BLaER1 (cell line): Measurements from ENCODE around the gene IRAG1.

Experiments
- H3K27ac ChIP-seq: shearing (Covaris generic); formaldehyde crosslinking; 2 replicates; pipeline ENCODE4 v1.8.1; 2022
- H3K27me3 ChIP-seq: shearing (Covaris generic); formaldehyde crosslinking; 2 replicates; pipeline ENCODE4 v1.8.1; 2022
- H3K36me3 ChIP-seq: shearing (Covaris generic); formaldehyde crosslinking; 2 replicates; pipeline ENCODE4 v1.8.1; 2022
- H3K4me1 ChIP-seq: shearing (Covaris generic); formaldehyde crosslinking; 2 replicates; pipeline ENCODE4 v1.8.1; 2022
- H3K4me2 ChIP-seq: shearing (Covaris generic); formaldehyde crosslinking; 2 replicates; pipeline ENCODE4 v1.8.1; 2022
- H3K4me3 ChIP-seq: shearing (Covaris generic); formaldehyde crosslinking; 2 replicates; pipeline ENCODE4 v1.8.1; 2022
- H3K9ac ChIP-seq: shearing (Covaris generic); formaldehyde crosslinking; 2 replicates; pipeline ENCODE4 v1.8.1; 2022
- H3K9me3 ChIP-seq: shearing (Covaris generic); formaldehyde crosslinking; 2 replicates; pipeline ENCODE4 v1.8.1; 2022
- H4K20me1 ChIP-seq: shearing (Covaris generic); formaldehyde crosslinking; 2 replicates; pipeline ENCODE4 v1.8.1; 2022
- Cebpa-rat ChIP-seq: shearing (Covaris generic); IDR thresholded peaks from 2 replicates; pipeline ENCODE4 v1.8.1; 2022

IRAG1 gene, protein sequence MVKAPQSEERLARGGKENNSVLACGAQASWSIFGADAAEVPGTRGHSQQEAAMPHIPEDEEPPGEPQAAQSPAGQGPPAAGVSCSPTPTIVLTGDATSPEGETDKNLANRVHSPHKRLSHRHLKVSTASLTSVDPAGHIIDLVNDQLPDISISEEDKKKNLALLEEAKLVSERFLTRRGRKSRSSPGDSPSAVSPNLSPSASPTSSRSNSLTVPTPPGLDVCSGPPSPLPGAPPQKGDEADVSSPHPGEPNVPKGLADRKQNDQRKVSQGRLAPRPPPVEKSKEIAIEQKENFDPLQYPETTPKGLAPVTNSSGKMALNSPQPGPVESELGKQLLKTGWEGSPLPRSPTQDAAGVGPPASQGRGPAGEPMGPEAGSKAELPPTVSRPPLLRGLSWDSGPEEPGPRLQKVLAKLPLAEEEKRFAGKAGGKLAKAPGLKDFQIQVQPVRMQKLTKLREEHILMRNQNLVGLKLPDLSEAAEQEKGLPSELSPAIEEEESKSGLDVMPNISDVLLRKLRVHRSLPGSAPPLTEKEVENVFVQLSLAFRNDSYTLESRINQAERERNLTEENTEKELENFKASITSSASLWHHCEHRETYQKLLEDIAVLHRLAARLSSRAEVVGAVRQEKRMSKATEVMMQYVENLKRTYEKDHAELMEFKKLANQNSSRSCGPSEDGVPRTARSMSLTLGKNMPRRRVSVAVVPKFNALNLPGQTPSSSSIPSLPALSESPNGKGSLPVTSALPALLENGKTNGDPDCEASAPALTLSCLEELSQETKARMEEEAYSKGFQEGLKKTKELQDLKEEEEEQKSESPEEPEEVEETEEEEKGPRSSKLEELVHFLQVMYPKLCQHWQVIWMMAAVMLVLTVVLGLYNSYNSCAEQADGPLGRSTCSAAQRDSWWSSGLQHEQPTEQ

DNA sequence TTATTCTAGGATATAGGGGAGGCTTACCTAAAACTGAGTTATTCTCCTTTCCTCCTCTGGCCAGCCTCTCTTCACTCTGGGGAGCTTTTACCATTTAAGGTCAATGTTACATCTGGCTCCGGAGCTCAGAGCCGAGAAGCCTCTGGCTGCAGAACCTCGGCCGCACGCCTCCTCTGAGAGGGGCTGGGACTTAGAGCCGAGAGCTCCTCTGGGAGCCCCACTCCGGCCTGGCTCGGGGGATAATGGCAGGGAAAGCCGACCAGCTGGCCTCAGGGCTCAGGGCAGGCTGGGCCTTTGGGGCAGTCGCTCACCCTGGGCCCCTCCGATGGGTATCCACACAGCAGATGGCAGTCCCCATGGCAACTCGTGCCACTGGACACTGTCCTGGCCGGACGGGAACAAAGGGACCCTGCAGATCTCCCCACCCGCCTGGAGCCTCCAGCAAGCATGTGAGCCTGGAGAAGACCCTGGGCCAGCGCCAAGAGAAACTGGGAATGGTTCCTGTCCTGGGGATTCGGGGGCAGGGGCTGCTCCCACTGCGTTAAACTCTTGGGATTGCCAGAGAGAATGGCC is at the start of gene IRAG1:
IRAG1 (minus strand) TSS at position 247 of the 573 bp plus-strand sequence; CDS start at position 94, 153 bp downstream.
- H3K27ac ChIP-seq = no peak within 1 kb of the TSS; the same call in 1 of the 2 replicates
- H3K4me1 ChIP-seq = peaks cover 18% of the 10 kb centered on the region
- no peak within 1 kb of the TSS for H3K9ac ChIP-seq
- no peaks in the 10 kb centered on the region for H3K27me3 ChIP-seq
- no peak for TF ChIP-seq Cebpa-rat
- H3K4me3 ChIP-seq = no peak within 1 kb of the TSS
- H3K9me3 ChIP-seq = peaks cover 3% of the 10 kb centered on the region; the same call in 1 of the 2 replicates
- H4K20me1 ChIP-seq = no peaks in the 10 kb centered on the region
- no peaks in the 10 kb centered on the region for H3K36me3 ChIP-seq
- no peak within 1 kb of the TSS for H3K4me2 ChIP-seq

DNA sequence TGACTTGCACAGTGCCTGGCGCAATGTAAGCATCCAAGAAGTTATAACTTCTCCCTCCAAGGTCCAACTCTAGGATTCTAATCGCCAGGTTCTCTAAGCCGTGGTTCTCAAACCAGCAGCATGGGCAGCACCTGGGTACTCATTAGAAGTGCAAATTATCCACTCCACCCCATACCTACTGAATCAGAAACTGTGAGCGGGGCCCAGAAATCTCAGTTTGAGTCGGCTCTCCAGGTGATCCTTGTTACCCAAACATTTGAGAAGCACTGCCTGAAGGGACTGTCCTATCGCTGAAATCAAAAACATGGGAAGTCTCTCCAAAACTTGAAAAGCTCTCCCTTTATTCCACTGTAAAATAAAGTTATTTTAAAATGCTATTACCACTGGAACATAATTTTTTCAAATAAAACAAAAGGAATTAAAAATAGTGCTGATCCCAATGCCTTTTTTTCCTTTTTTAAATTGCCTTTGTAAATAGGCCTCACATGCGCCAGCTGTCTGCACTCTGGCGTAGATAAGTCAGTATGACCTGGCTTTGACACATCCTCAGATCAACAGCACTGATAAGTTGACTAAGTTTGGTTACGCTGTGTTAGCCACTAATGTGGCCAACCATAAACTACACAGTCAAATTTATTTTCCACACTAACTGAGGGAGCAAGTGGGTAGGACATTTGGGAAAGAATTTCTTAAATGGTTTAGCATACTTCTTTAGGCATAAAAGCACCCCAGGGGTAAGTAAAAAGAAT is 49.1 kb upstream of the IRAG1 start:
- peaks cover 24% of the 10 kb centered on the region for H3K4me1 ChIP-seq
- H3K27ac ChIP-seq = no peak overlapping the region
- TF ChIP-seq Cebpa-rat = no peak
- no peaks in the 10 kb centered on the region for H3K9me3 ChIP-seq
- no peaks in the 10 kb centered on the region for H3K27me3 ChIP-seq
- H3K4me3 ChIP-seq = no peak overlapping the region
- H4K20me1 ChIP-seq = no peaks in the 10 kb centered on the region
- peak overlapping the region; percentile 75 for H3K4me2 ChIP-seq
- H3K36me3 ChIP-seq = no peaks in the 10 kb centered on the region
- H3K9ac ChIP-seq = no peak overlapping the region

DNA sequence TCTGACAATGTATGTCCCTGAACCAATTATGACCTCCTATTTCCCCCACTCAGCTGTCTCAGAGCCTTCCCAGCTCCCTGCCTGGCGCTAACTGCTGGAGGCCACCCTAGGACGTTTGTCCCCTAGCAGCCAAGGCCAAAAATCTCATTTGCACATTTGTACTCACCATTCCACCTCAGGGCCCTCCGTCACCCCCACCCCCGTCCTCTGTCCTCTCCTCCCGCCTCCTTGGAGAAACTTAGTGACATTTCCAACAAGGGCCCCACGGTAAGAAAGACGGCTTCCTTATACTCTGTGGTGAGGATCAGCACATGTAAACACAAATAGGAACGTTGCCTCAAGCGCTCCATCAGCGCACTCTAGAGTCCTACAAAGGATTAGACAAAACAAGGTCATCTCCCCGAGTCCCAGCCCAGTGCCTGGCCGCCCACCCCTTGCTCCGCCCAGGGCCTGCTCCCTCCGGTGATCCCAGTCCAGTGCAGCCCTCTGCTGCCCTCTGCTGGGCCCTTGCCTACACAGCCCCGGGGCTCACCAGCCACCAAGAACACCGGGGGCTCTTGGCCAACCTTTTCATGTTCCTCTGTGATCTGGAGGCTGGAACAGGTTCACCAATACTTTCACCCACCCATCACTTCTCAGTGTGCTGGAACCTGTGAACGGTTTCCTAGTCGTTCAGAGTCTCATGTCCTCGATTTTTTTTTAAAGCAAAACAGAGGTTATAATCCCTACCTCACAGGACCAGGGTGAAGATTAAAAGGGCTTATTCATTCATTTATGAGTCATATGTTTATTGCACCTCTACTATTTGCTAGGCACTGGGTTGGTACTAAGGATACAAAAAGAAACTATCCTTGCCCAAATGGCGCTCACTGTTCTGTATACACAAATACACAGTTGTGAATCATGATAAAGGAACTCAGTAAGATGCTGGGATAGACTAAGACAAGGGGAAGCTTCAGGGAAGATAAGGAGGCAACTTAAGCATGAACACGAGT is 42.2 kb upstream of the IRAG1 start:
- Histone ChIP-seq H3K36me3 (no peaks in the 10 kb centered on the region), H3K9ac (peak overlapping the region; percentile 51; the same call in 1 of the 2 replicates), H3K27me3 (no peaks in the 10 kb centered on the region), H3K27ac (peak overlapping the region; percentile 47; the same call in 1 of the 2 replicates), H3K9me3 (no peaks in the 10 kb centered on the region), H3K4me2 (peak overlapping the region; percentile 74), H4K20me1 (no peaks in the 10 kb centered on the region), H3K4me3 (peak overlapping the region; percentile 46; the same call in 1 of the 2 replicates), H3K4me1 (peaks cover 6% of the 10 kb centered on the region)
- no peak for TF ChIP-seq Cebpa-rat

DNA sequence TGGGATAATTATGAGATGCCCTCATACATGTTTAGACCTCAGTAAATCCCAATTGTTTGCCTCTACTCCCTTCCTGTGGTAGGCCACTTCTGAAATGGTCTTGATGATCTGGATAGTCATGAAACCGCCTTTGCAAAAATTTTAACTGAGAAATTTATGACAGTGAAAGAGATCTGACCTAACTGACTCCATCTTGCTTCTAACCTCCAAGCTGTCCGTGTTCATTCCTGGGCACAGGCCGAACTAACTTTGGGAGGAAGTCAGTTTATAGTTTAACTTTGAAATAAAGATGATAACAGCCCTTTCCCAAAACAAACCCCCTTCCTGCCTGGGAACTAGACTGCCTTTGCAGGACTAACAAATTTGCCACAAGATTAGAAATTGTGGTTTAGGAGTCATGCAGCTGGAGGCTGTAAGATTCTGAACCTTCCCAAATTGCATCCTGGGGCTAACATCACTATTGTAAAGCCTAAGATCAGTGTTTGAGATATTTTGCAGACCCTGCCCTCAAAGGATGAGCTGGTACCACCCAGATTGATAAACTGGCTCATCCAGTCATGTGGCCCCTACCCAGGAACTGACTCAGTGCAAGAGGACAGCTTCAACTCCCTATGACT is 37.6 kb upstream of the IRAG1 start:
- Histone ChIP-seq H3K4me1 (peaks cover 9% of the 10 kb centered on the region), H3K4me2 (no peak overlapping the region)
- TF ChIP-seq Cebpa-rat = no peak

DNA sequence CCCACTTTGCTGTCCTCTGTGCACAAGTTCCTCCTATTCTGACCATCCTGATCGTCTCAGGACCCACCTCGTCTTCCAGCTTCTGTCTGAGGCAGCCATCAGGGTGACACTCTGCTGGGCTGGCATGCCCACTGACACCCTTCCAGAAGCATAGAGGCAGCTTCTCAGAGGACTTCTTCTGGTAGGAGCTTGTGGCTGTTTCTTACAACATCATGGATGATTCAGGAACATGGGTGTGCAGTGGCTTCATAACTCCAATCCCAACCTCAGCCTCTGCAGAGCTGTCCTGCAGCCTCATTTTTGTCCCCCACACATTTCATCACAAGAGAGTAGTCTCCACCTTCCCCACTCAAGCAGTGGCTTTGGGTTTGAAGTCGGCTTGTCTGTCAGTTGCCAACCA is 36.6 kb upstream of the IRAG1 start:
- Histone ChIP-seq H3K9ac (no peak overlapping the region), H3K27ac (no peak overlapping the region), H3K4me1 (peaks cover 15% of the 10 kb centered on the region), H3K9me3 (peaks cover 21% of the 10 kb centered on the region), H3K4me2 (no peak overlapping the region), H3K36me3 (no peaks in the 10 kb centered on the region), H3K27me3 (no peaks in the 10 kb centered on the region), H3K4me3 (no peak overlapping the region), H4K20me1 (no peaks in the 10 kb centered on the region)
- TF ChIP-seq Cebpa-rat = no peak

More for the DNA sequence above, 37.6 kb upstream of the IRAG1 start:
- Histone ChIP-seq H3K4me3 (no peak overlapping the region), H3K27me3 (no peaks in the 10 kb centered on the region), H3K9ac (no peak overlapping the region), H3K27ac (no peak overlapping the region), H3K36me3 (no peaks in the 10 kb centered on the region), H3K9me3 (peaks cover 14% of the 10 kb centered on the region), H4K20me1 (no peaks in the 10 kb centered on the region)

DNA sequence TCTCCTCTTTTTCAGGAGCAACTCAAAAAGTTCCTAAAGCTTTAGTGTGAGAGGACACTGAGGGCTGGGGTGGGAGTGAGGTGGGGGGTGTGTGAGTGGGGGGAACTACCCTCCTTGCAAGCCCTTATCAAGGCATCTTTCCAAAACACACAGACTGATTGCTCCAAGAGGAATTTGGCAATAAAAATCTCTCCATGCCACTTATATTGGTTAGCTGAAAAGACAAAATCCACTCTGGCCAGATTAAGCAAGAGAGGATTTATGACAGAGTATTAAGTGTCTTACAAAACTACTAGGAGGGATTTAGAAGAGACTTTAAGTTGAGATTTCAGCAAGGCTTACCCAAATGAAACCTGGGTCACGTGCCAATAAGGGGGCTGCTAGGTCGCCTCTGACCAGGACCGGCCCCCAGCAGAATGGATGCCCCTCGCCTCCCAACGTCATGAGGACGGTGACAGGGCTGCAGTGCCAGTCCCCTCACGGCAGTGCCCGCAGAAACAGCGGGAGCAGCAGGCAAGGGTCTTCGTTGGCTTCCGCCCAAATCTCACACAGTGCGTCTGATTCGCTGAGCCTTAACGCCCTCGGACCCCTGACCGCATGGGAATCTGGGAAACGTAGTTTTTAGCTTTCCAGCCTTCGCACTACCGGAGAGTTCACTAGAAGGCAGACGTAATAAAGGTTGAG is 35.4 kb upstream of the IRAG1 start:
- TF ChIP-seq Cebpa-rat = no peak

DNA sequence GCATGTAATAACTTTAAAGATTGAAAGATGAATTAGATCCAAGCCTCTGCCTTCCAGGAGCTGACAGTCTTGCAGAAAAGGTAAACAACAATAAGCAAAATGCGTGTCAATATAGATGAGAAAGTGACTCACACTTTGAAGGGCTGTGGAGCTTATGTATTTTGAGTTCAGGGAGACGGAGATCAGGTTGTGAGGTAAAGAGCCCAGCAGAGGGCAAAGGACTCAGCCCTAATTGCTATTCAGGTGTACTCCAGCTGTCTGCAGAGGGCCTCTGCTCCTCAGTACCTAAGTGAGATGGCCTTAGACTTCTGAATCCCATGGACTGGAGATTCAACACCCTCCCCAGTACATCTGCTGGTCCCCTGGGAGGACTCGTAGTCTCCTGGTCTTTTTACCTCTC is 34.6 kb upstream of the IRAG1 start:
- Histone ChIP-seq H3K4me1 (peaks cover 22% of the 10 kb centered on the region), H3K4me3 (no peak overlapping the region), H3K36me3 (no peaks in the 10 kb centered on the region), H3K9me3 (peaks cover 21% of the 10 kb centered on the region), H3K4me2 (no peak overlapping the region), H3K27me3 (no peaks in the 10 kb centered on the region), H3K27ac (no peak overlapping the region), H4K20me1 (no peaks in the 10 kb centered on the region), H3K9ac (no peak overlapping the region)
- no peak for TF ChIP-seq Cebpa-rat

More for the DNA sequence above, 35.4 kb upstream of the IRAG1 start:
- H3K4me1 ChIP-seq = peaks cover 21% of the 10 kb centered on the region
- H3K27ac ChIP-seq = no peak overlapping the region
- H3K9me3 ChIP-seq = peaks cover 21% of the 10 kb centered on the region
- no peaks in the 10 kb centered on the region for H4K20me1 ChIP-seq
- no peak overlapping the region for H3K4me2 ChIP-seq
- no peak overlapping the region for H3K9ac ChIP-seq
- no peaks in the 10 kb centered on the region for H3K27me3 ChIP-seq
- H3K4me3 ChIP-seq = no peak overlapping the region
- H3K36me3 ChIP-seq = no peaks in the 10 kb centered on the region
